IPS-11a (cell line): ENCODE data around the gene DPP4.

Source experiments
- H3K4me3 ChIP-seq: one replicate; pipeline ENCODE4 v1.5.1; 2013; ENCODE audit warnings: low read depth, low read length, control low read depth

Gene DPP4

GRCh38 chr2:162022290-162022945 is 51.6 kb downstream of the DPP4 start:
- H3K4me3 ChIP-seq, result no peak overlapping the region

- no peak overlapping the region for H3K4me3 ChIP-seq
Observed at GRCh38 chr2:162021516-162022058, 52.4 kb downstream of the DPP4 start.

GRCh38 chr2:162018530-162018929 is 55.5 kb downstream of the DPP4 start:
- H3K4me3 ChIP-seq, result no peak overlapping the region

- no peak overlapping the region for H3K4me3 ChIP-seq
Observed at GRCh38 chr2:162017233-162017632, 56.8 kb downstream of the DPP4 start.

GRCh38 chr2:162016080-162016479 is 57.9 kb downstream of the DPP4 start:
- no peak overlapping the region for H3K4me3 ChIP-seq

- H3K4me3 ChIP-seq, result no peak overlapping the region
Observed at GRCh38 chr2:162014751-162015150, 59.3 kb downstream of the DPP4 start.

- no peak overlapping the region for H3K4me3 ChIP-seq
Observed at GRCh38 chr2:162013514-162014475, 60.2 kb downstream of the DPP4 start.

GRCh38 chr2:162012565-162013058 is 61.4 kb downstream of the DPP4 start:
- no peak overlapping the region for H3K4me3 ChIP-seq

GRCh38 chr2:162011706-162012564 is 62.1 kb downstream of the DPP4 start:
- H3K4me3 ChIP-seq, result no peak overlapping the region

GRCh38 chr2:162009543-162009942 is 64.5 kb downstream of the DPP4 start:
- no peak overlapping the region for H3K4me3 ChIP-seq

GRCh38 chr2:162007447-162008040 is 66.5 kb downstream of the DPP4 start:
- H3K4me3 ChIP-seq, result no peak overlapping the region

- H3K4me3 ChIP-seq, result no peak overlapping the region
Observed at GRCh38 chr2:162006337-162006736, 67.7 kb downstream of the DPP4 start.

- H3K4me3 ChIP-seq, result no peak overlapping the region
Observed at GRCh38 chr2:162004031-162004430, 70.0 kb downstream of the DPP4 start.

GRCh38 chr2:162002623-162003235 is 71.3 kb downstream of the DPP4 start:
- no peak overlapping the region for H3K4me3 ChIP-seq

GRCh38 chr2:162000431-162000830 is 73.6 kb downstream of the DPP4 start:
- no peak overlapping the region for H3K4me3 ChIP-seq

GRCh38 chr2:161999321-161999720 is 74.7 kb downstream of the DPP4 start:
- H3K4me3 ChIP-seq, result no peak overlapping the region

- no peak overlapping the region for H3K4me3 ChIP-seq
Observed at GRCh38 chr2:161998857-161999256, 75.2 kb downstream of the DPP4 start.

GRCh38 chr2:161997916-161998471 is 76.0 kb downstream of the DPP4 start:
- H3K4me3 ChIP-seq, result no peak overlapping the region

GRCh38 chr2:161995553-161996016 is 78.4 kb downstream of the DPP4 start:
- no peak overlapping the region for H3K4me3 ChIP-seq
